ENCODE measurements around the gene MLLT3.

Gene MLLT3

DNA sequence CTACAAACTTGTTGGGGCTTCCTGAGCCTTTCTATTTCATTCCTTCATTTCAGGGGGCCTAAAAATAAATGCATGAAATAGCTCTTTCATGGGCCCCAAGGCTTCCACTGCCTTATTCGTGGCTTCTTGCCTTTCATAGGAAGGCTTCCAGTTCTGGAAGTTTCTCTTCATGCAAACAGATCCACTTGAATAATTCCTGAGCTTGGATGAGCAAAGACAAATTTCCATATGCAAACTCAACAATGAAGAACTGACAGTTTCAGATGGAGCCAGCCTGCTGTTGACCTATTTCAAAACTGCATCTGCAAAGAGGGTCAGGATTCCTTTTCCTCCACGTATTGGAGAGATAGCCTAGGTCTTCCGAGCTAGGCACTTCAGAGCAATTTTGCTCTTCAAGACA lies 142.1 kb downstream of the MLLT3 start:
- TF ChIP-seq, protein P1, sequence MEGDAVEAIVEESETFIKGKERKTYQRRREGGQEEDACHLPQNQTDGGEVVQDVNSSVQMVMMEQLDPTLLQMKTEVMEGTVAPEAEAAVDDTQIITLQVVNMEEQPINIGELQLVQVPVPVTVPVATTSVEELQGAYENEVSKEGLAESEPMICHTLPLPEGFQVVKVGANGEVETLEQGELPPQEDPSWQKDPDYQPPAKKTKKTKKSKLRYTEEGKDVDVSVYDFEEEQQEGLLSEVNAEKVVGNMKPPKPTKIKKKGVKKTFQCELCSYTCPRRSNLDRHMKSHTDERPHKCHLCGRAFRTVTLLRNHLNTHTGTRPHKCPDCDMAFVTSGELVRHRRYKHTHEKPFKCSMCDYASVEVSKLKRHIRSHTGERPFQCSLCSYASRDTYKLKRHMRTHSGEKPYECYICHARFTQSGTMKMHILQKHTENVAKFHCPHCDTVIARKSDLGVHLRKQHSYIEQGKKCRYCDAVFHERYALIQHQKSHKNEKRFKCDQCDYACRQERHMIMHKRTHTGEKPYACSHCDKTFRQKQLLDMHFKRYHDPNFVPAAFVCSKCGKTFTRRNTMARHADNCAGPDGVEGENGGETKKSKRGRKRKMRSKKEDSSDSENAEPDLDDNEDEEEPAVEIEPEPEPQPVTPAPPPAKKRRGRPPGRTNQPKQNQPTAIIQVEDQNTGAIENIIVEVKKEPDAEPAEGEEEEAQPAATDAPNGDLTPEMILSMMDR (IDR thresholded peaks at IDR 0.05; ENCODE audit: control extremely low read depth, extremely low read depth, low read depth, missing control alignments) = no peak
- DNase-seq (ENCODE audit: extremely low spot score) = no peak
- POLR2A ChIA-PET = no interaction called here
- CTCF ChIA-PET = interaction anchor here (1.3 to 1.5 kb wide), 3 partner anchors 15 to 460 kb away, joined by 3 to 4 read pairs (median 4); no protein-coding TSS in a partner anchor

DNA sequence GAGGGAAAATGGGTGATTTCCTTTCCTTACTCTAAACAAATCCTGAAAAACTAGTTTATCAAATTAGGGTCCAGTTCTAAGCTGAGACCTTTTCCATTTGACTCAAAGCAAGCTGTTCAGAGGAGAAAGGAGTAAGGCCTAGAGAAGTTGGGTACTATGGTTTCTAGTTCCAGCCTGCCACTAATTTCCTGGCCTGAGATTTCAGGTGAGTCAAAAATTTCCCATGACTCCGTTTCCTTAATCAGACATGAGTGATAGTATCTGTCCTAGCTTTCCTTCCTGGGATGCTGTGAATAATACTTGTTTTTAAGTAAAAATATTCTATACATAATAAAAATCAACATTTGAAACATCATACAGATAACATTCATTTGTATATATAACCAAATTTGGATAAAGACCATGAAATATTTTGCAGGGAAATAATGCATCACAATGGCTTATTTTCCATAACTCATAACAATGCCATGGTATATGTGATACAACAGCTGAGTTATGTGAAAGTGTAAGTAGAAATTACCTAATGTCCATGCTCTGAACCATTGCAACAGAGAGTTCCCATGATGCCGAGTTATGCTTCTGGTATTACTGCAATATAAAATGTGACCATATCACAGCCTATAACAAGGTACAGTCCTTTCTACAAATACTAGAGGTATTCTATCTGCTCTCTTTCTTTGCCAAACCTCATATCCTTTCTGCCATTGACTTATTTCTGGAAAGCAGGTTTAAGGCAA lies 142.7 kb downstream of the MLLT3 start:
- TF ChIP-seq, protein P1 (IDR thresholded peaks at IDR 0.05; ENCODE audit: control extremely low read depth, extremely low read depth, low read depth, missing control alignments) = no peak
- POLR2A ChIA-PET = no interaction called here

DNA sequence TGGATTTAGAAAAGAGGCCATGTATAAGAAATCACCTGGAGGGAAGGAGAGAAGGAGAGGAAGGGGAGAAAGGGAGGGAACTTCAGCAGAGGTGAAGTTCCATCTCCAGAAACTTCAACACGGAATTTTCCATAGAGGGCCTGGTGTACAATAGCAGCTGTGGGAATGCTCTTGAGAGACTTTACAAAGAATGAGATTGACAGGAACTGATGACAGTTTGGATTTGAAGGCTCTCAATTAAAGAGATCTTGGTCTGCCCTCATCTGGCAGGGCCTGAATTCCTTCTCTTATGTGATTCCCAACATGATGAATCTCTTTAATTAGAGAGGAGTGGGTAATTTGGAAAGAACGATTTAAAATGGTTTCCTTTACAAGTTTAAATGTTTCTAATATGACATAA lies 143.5 kb downstream of the MLLT3 start:
- ChIA-PET POLR2A (no interaction called here), CTCF (interaction anchor here (0.8 to 1.8 kb wide), 7 partner anchors 10 to 101 kb away, joined by 3 to 6 read pairs (median 3); no protein-coding TSS in a partner anchor)
- no peak for DNase-seq (ENCODE audit: extremely low spot score)
- TF ChIP-seq, protein P1 (IDR thresholded peaks at IDR 0.05; ENCODE audit: control extremely low read depth, extremely low read depth, low read depth, missing control alignments) = peak; percentile 3

More for the DNA sequence above, 142.7 kb downstream of the MLLT3 start:
- CTCF ChIA-PET = interaction anchor here (1.3 to 1.5 kb wide), 3 partner anchors 15 to 461 kb away, joined by 3 to 4 read pairs (median 4); no protein-coding TSS in a partner anchor
- DNase-seq (ENCODE audit: extremely low spot score) = peak; percentile 29

DNA sequence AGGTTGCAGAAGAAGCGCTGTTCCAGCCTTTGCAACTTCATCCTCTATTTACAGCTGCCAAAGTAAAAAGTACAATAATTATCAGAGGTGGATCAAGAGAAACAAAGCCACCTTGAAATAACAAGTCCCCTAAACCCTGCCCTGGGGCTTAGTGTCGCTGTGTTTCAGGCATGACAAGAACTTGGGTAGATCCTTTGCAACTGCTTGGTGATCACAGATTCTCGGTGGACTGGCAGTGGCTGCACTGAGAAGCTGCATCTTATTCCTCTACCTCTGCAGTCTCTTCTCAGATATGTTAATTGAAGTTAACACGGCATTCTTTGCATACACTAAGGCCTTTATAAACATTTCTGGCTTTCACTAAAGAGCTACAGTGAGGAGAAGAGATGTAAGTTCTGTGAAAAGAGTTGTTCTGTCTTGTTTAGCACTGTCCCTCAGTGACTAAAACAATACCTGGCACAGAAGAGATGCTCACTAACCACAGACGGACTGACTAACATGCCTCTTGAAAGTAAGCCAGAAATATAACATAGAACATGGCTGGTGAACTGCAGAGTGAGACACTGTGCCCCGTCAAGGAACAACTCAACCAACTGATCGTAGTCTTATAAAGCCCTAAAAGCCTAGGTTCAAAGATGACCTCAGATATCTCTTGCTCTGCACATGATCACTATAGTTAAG lies 144.2 kb downstream of the MLLT3 start:
- TF ChIP-seq, protein P1 (IDR thresholded peaks at IDR 0.05; ENCODE audit: control extremely low read depth, extremely low read depth, low read depth, missing control alignments) = no peak
- no peak for DNase-seq (ENCODE audit: extremely low spot score)
- ChIA-PET POLR2A (no interaction called here), CTCF (interaction anchor here (0.8 to 1.8 kb wide), 8 partner anchors 10 to 102 kb away, joined by 3 to 6 read pairs (median 3); no protein-coding TSS in a partner anchor)

DNA sequence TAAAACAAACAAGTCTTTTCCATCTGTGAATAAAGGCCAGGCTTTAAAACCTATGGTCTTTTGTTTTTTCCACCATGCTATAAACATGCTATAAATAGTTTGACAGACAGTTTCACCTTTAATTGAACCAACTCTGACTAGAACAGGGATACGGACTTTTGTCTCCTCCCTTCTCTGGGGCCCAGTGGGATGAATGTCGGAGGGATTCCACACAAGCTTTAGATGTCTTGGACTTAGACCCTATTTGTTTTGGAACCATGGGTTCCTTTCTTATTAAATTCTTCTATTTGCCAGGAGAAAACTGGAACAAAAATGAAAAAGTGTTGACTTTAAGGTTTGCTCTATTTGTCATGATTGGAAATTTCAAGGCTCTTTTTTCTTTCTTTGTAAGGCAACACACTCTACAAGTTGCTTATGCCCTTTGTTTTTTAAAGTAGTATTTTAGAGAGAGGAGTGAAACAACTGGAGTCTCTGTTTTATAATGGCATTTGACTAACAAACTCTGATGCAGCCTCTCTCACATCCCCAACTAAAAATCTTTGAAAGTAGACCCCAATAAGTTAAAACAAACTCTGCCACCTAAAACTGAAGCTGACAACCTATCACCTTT lies 145.3 kb downstream of the MLLT3 start:
- TF ChIP-seq, protein P1 (IDR thresholded peaks at IDR 0.05; ENCODE audit: control extremely low read depth, extremely low read depth, low read depth, missing control alignments) = no peak
- CTCF ChIA-PET = interaction anchor here (0.8 to 1.8 kb wide), 6 partner anchors 9 to 103 kb away, joined by 3 to 6 read pairs (median 4); no protein-coding TSS in a partner anchor
- POLR2A ChIA-PET = no interaction called here
- DNase-seq (ENCODE audit: extremely low spot score) = no peak

DNA sequence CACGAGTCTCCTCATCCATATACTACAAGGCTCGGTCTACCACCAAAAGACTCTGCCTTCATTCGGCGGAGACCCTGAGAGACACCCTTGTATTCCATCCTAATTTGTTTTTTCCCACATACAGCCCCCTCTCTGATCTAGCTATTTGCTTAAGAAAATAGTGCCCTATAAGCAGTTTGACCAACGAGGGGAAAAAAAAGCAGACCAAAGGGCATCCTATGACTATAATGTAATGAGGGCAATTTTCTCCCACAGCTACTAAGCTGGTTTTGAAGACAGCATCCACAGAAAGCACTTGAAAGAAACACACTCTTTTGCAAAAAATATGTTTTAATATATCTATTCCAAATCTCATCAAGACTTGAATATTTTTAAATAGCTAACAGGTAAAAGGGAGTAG lies 147.8 kb downstream of the MLLT3 start:
- ChIA-PET CTCF (interaction anchor here (0.6 to 3.0 kb wide), 4 partner anchors 9 to 51 kb away, joined by 3 to 16 read pairs (median 4); no protein-coding TSS in a partner anchor), POLR2A (no interaction called here)
- TF ChIP-seq, protein P1 (IDR thresholded peaks at IDR 0.05; ENCODE audit: control extremely low read depth, extremely low read depth, low read depth, missing control alignments) = no peak
- DNase-seq (ENCODE audit: extremely low spot score) = no peak
